ENCODE measurements around the gene GYG1.

The GYG1 gene

GRCh38 chr3:149018247-149018646 lies 26.9 kb downstream of the GYG1 start:
- no peak for DNase-seq (ENCODE audit: low read depth)

DNA sequence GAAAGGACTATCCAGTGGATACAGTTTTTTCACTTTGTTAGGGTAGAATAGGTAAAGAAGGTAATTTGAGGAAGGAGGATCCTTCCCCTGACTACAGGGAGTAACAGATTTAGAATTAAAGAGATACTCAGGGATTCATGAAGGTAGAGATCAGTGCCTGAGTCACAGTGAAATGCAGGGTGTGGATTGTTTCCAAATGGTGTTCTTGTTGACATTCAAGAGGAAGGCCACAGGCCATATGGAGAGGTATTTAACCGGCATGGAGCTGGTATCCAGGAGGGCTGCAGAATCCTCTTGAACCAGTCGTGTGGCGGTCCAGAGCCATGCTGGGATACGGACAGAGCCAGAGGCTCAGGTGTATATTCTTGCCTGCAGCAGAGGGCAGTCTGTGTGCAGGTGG lies 28.2 kb downstream of the GYG1 start:
- DNase-seq (ENCODE audit: low read depth): no peak

GRCh38 chr3:149020196-149020838 lies 29.0 kb downstream of the GYG1 start:
- no peak for DNase-seq (ENCODE audit: low read depth)

DNA sequence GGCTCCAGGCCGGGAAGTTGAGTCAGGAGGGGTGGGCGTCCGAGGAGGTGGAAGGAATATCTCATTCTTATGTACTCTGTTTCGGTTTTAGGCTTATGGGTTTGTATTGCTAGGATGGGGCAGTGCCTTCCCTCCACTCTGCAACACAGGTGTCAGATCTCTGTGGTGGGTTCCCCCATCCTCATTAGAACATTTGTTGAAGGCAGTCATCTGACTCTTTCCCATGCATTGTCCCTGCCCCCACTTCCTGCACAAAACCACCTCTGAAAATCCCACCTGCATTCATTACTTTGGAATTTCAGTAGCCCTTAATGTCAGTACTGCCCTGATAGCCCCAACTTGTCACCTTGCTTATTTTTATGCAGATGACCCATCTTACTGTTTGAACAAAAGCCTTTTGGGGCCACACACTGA lies 29.5 kb downstream of the GYG1 start:
- DNase-seq (ENCODE audit: low read depth): no peak

DNA sequence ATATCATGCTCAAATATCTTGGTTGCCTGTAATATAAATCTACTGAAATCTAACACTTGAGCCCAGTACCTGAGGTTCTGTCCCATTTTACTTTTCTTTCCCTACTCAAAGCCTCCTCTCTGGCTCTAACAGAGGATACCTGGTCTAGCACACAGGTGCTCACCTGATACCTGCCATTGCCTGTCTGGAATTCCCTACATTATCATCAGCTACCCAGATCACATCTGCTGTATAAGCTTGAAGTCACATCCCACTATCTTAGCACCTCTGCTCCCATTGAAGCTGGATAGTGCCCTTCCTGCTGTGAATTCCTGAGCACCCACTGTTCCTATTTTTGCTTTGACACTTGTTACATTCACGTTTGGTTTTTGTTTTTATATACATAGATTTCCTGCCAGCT lies 30.5 kb downstream of the GYG1 start:
- no peak for DNase-seq (ENCODE audit: low read depth)

DNA sequence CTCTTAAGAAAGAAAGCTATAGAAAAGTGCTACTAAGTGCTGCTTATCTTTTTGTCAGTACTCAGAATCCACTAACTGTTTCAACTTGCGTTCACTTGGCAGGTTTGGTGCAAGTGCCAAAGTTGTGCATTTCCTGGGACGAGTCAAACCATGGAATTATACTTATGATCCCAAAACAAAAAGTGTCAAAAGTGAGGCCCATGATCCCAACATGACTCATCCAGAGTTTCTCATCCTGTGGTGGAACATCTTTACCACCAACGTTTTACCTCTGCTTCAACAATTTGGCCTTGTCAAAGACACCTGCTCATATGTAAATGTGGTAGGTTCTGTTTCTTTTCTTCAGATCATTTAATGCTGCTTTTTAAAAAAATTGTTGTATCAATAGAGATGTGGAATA lies 32.6 kb downstream of the GYG1 start:
- no peak for DNase-seq (ENCODE audit: low read depth)

DNA sequence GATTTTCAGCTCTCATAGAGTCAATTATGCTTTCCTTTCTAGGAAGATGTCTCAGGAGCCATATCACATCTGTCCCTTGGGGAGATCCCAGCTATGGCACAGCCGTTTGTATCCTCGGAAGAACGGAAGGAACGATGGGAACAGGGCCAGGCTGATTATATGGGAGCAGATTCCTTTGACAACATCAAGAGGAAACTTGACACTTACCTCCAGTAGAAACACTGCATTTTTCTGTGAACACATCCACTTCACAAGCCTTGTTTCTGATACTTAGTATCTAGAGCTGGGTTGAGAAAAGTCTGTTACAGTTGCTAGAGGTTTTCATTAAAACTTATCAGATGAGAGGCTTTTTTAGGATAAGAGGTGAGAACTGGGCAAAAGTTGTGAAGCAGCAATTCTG lies 35.4 kb downstream of the GYG1 start:
- DNase-seq (ENCODE audit: low read depth): no peak

DNA sequence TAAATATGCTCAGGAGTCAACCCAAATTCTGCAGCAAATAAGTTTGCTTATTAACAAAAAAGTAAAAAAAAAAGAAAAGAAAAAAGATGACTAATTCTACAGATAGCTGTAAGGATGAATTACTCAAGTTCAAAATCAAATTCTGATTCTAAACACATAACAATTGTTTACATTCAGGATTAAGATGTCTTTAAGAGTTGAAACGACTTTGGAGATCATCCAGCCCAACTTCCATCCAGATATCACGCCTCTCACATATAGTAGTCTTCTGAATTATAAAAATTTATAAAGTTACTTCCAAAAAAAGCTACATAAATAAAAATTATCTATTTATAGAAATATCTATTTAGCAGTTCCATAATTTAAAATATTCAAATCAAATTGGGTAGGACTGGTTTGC lies 39.8 kb downstream of the GYG1 start:
- no peak for DNase-seq (ENCODE audit: low read depth)

DNA sequence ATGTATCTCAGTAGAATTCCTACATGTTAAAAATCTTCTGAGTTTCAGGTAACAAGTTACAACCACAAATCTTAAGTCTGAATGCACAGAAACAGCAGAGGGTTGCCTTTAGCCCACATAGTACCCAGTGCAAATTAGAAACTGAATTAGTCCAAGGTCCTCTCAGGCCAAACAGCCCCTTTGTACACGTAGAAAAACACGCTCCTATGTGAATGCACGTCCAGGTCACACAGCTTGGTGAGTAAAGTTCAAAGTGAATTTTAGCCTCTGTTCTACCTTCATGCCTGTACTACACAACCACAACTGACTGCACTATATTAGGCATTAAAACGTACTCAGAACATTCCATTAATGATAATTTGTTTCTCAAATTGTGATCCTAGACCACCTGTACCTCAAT lies 46.3 kb downstream of the GYG1 start:
- no peak for DNase-seq (ENCODE audit: low read depth)

DNA sequence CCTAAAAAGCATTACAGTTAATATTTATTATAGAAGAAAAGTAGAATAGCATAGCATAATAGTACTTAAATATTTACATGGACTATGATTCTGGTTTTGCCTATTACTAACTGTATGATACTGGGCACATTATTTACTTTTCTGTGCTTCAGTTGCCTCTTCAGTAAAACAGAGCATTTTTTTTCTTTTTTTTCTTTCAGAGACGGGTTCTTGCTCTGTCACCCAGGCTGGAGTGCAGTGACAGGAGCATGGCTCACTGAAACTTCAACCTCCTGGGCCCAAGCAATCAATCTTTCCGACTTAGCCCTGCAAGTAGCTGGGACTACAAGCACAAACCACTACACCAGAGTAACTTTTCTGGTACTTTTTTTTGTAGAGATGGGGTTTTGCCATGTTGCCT lies 47.0 kb downstream of the GYG1 start:
- no peak for DNase-seq (ENCODE audit: low read depth)

DNA sequence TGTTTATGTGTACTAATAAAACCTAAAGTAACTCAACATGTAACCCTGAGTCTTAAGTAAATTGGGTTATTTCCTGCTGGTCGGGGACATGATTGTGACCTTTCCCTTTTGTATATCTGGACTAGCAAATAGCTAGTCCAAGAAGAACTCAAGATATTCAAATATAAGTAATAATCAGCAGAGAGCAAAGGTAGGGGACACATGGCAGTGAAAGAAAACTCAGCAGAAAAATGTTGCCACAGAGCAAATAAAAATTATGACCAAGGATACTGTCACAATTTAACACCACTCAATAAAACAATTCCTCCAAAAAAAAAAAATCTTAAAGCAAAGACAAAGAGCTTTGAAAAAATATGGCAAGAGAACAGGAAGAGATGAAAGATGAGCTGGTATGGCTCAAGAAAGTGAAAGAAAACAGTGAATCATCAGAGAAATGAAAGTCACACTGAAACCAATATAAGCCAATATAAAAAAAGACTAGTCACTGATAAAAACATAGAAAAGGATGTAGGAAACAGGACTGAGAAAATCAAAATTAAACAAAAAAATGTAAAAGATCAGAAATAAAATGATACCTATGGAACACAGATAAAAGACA lies 51.5 kb downstream of the GYG1 start:
- no peak for DNase-seq (ENCODE audit: low read depth)

- no peak for DNase-seq (ENCODE audit: low read depth)
Observed at GRCh38 chr3:149044339-149045083, 53.2 kb downstream of the GYG1 start.

GRCh38 chr3:149055575-149055974 lies 64.2 kb downstream of the GYG1 start:
- DNase-seq (ENCODE audit: low read depth): no peak

- no peak for DNase-seq (ENCODE audit: low read depth)
Observed at GRCh38 chr3:149058198-149058597, 66.9 kb downstream of the GYG1 start.

GRCh38 chr3:149058602-149059001 lies 67.3 kb downstream of the GYG1 start:
- DNase-seq (ENCODE audit: low read depth): no peak

DNA sequence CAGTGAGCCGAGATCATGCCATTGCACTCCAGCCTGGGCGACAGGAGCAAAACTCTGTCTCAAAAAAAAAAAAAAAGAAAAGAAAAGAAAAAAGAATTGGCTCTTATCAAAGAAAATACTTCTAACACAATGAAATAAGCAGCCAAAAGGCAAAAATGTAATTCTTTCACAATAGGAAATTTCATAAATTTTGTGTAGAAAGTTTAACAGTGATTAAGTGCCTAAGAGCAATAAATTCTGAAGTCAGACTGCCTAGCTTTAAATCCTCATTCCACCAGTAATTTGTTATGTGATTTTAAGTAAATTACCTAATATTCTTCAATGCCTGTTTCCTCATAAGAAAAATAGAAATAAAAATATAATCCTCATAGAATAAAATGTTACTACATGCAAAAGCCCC lies 70.4 kb downstream of the GYG1 start:
- DNase-seq (ENCODE audit: low read depth): no peak

DNA sequence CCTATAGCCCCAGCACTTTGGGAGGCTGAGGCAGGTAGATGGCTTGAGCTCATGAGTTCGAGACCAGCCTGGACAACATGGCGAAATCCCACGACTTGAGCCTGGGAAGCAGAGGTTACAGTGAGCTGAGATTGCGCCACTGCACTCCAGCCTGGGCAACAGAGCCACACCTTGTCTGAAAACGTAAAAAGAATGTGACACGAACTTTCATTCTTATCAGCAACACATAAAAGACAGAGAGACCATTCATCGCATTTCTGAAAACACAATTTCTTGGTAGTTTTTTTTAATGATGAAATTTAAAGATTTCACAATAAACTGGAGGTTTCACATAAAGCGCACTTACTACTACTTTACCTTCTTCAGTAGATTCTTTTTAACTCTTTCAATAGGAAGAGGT lies 76.5 kb downstream of the GYG1 start:
- no peak for DNase-seq (ENCODE audit: low read depth)
